ENCODE measurements around the gene SRBD1.

DNA sequence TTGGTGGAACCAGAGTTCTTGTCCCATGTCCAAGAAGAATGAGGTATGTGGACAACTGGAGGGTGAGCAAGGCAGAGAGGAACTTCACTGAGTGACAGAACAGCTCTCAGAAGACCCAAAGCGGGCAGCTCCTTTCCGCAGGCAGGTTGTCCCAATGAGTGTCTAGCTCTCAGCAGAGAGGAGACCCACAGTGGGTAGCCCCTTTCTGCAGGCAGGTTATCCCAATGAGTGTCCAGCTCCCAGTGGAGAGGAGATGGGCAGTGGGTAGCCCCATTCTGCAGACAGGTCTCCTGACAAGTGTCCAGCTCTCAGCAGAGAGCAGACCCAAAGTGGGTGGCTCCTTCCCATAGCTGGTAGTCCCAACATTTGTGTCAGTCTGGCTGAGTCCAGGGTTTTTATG lies 69.6 kb downstream of the SRBD1 start:
- TF ChIP-seq CTCF (IDR thresholded peaks at IDR 0.05), result no peak
- TF ChIP-seq POLR2A (IDR thresholded peaks at IDR 0.05; ENCODE audit: low read length), result no peak
- no peak for TF ChIP-seq CEBPB (IDR thresholded peaks at IDR 0.05)
